GM21529 (cell line): Measurements from ENCODE around the gene ERCC1.
A peak's percentile ranks its signal among the peaks of the same experiment; 100 is the strongest.

Experiments used
- ATAC-seq: cut with Tn5 transposase; IDR thresholded peaks from one replicate; pipeline ENCODE4 v1.9.1; 2021; ENCODE audit not compliant: unreplicated experiment

ERCC1 gene

DNA sequence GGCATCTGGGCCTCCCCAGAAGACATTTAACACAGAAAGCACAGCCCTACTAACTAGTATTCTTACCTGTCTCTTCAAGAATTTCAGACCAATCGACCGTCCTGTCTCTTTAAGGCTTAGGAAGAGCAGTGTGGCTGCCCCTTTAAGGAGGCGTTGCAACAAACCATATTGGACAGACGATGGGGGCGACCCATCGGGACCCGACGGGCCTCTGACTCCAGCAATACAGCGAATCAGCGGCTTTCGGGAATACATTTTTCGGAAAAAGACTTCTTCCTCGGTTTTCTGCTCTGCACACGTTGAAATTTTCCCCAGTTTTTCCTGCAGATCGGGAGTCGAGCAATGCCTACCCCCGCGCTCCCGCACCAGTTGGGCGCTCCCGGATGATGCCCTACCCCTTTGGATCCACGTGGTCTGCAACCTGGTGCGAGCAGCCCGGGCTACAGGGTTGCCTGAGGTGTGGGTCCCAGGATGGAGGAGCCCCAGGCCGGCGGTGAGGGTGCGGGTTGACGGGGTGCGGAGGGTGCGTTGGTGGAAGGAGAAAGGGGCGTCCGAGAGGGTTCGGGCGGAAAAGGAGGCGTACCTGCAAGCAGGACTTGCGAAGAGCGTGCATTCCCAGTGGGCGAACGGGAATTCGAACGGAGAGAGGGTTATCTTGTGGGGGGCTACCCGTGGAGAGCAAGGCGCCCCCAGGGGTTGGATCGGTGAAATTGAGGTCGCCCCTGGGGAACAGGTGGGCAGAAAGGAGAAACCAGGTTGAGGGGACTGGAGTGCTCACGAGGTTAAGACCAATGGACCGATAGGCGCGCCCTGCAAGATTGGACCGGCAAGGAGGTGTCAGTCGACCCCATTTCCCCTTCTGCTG lies 17.3 kb downstream of the ERCC1 start, which contains the start of gene POLR1G:
POLR1G (plus strand) TSS at position 419 of the 865 bp plus-strand sequence; CDS start at position 472, 53 bp downstream.
- ATAC-seq = peak; percentile 68

DNA sequence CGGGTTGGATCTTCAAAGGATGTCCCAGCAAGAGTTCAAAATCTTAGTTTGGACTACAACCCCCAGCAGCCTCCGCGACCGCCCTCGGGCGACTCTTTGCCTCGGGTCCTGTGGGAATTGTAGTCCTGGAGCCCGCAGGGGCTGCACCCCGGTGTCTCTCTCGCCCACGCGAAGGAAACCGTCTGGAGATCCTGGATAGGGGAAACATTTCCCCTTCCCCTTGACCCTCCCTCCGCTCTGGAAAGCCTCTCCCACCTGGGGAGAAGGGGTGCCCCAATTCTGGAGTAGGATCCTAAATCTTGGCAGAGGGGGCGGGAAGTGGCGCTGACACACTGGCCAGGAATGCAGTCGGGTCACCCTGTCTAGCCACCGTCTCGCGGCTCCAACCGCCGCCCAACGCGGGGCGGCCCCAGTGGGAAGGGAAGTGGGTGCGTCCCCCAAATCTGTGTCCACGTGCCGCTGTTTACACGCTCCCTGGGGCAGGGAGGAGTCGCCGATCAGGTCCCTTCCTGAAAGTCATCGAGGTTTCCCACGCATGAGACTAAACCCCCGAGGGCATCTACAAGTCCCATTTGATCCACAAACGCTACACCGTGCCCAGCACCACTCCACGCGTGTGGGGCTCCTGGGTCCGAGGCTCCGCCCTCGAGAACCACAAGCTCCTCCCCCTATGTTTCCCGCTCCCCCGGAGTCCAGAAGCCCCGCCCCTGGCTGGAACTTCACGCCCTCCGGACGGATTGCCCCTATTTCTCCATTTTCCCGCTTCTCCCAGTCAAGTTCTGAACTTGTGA lies 18.1 kb downstream of the ERCC1 start:
- ATAC-seq = peak; percentile 55

GRCh38 chr19:45404557-45405434 lies 18.9 kb downstream of the ERCC1 start, which contains the start of gene PPP1R13L:
Gene PPP1R13L, minus strand, starts transcription at chr19:45405069. Its CDS starts 6,751 bp downstream, at chr19:45398318.
- ATAC-seq = peak; percentile 9

- ATAC-seq = no peak
Observed at GRCh38 chr19:45403781-45404556, 19.7 kb downstream of the ERCC1 start.

GRCh38 chr19:45403272-45403671 lies 20.4 kb downstream of the ERCC1 start:
- ATAC-seq = no peak

DNA sequence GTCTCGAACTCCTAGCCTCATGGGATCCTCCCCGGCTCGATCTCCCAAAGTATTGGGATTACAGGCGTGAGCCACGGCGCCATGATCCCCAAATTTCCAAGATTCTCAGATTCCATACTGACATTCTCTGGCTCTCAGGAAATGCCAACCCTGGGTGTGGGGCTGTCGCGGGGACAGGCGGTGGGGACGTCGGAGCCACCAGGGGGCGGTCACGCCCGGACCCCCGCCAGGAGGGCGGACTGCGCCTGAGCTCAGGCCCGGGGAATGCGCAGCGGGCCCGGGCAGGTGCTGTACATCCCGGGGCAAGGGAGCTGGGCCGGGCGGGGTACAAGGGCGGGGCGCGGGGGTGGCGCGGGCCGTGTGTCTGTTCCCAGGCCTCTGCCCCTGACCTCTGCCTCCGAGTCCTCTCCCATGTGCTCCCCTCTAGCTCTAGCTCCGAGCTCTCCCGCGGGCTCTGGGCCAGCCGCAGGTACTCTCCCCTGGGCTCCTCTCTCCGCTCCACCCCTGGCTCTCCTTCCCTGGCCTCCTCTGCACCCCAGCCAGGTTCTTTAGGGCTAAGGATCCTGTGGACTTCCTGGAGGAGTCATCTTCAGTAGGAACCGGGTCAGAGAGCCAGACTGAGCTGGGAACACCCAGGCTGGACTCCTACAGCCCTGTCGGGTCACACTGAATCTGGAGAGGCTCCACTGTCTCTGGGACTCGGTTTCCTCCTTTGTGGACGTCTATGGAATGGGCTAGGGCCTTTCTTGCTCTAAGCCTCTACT lies 21.2 kb downstream of the ERCC1 start:
- ATAC-seq = no peak

GRCh38 chr19:45401815-45402214 lies 21.9 kb downstream of the ERCC1 start:
- no peak for ATAC-seq

DNA sequence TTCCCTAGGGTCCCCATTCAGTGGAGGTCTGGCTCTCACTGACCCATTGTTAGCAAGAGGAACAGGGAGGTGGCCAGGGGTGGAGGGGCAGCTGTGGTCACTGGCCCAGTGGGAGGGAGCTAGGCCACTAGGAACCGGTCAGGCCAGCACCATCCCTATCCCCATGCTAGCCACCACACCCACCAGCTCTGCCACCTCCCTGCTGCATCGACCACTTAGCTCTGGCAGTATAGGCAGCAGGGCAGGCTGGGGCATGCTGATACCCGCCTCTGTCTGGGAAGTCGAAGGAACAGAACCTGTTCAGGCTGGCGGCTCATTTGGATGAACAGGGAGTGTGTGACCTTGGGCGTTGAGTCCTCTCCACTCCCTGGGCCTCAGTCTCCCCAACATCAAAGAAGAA lies 23.5 kb downstream of the ERCC1 start:
- ATAC-seq = no peak

GRCh38 chr19:45395821-45396617 lies 27.7 kb downstream of the ERCC1 start:
- ATAC-seq = no peak

GRCh38 chr19:45391871-45392665 lies 31.6 kb downstream of the ERCC1 start:
- no peak for ATAC-seq

DNA sequence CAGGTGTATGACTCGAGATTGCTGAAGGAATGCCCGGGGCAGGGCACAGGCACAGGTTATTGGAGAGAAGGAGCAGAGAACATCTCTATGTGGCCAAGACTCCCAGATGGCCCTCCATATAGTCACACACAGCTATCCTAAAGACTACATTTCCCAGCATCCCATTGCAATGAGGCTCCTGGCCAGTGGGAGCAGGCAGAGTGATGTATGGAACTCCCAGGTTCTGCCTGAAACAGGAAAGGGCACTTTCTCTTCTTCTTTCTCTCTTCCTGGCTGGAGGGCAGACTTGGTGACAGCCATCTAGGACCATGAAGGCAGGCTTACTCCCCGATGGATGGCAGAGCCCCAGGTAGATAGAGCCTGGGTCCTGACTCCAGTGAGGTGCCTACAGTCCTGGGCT lies 32.4 kb downstream of the ERCC1 start:
- ATAC-seq = no peak

- ATAC-seq = no peak
Observed at GRCh38 chr19:45385392-45386221, 38.1 kb downstream of the ERCC1 start.

- no peak for ATAC-seq
Observed at GRCh38 chr19:45382426-45382825, 41.3 kb downstream of the ERCC1 start.

- no peak for ATAC-seq
Observed at GRCh38 chr19:45380107-45380506, 43.6 kb downstream of the ERCC1 start.

DNA sequence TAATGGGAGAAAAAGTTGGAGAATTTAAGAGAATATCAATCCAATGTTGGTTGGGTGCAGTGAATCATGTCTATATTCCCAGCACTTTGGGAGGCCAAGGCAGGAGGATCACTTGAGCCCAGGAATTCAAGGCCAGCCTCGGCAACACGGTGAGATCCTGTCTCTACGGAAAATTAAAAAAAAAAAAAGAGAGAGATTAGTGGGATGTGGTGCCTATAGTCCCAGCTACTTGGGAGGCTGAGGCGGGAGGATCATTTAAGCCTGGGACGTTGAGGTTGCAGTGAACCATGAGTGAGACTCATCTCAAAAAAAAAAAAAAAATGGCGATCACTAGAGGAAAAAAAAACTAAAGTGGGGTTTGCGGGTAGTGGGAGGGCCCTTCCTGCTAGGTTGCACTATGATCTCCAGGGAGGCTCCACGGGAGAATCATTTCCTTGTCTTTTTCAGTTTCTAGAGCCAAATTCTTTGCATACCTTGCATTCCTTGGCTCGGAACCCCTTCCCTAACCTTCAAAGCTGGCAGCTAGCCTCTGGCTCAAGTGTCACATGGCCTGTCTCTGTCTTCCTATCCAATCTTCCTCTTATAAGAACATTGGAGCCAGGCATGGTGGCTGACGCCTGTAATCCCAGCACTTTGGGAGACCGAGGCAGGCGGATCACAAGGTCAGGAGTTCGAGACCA lies 47.5 kb downstream of the ERCC1 start:
- ATAC-seq = no peak
